Esophagus mucosa (tissue), 1 donor: ENCODE measurements around the gene CEMIP. TPM values are rescaled to one million over a fixed set of nuclear protein-coding genes. Genes with fewer than 3 reads are reported as not detected.
"Not testable (repeated sequence)": the region's sequence is repeated elsewhere in the genome, so short reads cannot be mapped to it uniquely, and the experiment has no call there.

Experiments
- ATAC-seq: fragments of 200-7000 bp; cut with Tn5 transposase; one replicate; pipeline ENCODE4 v1.9.1; 2020
- total RNA-seq: library from RNA; stranded (reverse); gene quantifications from one replicate; pipeline ENCODE4 v1.2.4, GENCODE V29; 2023
- donor health status: DM: yes; HTN: yes; CAD: no.

Gene CEMIP
- total RNA-seq, 1 donor from 2014 or later = 17.3 TPM

DNA sequence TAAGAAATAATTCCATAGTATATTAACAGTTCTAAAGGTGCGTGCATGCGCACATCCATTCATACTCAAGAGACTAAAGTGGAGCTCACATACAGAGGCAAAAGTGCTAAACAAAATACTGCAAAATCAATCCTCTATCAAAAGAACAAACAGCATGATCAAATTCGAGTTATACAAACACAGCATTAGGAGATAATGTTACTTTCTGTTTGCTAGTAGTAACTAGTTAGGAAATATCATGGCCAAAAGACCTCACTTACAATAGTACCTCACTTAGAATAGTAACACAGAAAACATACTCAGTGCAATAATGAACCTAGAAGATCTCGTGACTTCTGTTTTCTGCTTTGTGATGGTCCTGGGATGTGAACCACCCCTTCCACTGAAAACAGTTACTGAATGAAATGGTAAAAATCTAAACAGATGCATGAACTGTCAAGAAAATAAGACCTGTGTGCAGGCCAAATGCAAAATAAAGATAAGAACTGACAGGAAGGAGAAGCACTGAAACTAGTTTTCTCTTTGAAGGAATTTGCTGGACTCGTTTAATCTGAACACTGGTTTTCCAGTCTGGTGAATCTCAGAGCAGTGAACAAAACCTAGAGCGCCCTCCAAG is 20.9 kb upstream of the CEMIP start:
- ATAC-seq = no peak

- ATAC-seq = no peak
Measured at GRCh38 chr15:80760960-80761359, 18.2 kb upstream of the CEMIP start.

- no peak for ATAC-seq
Measured at GRCh38 chr15:80761754-80762153, 17.4 kb upstream of the CEMIP start.

- ATAC-seq = not testable (repeated sequence)
Measured at GRCh38 chr15:80763235-80763634, 15.9 kb upstream of the CEMIP start.

GRCh38 chr15:80764535-80764934 is 14.6 kb upstream of the CEMIP start:
- peak; percentile 39 for ATAC-seq

DNA sequence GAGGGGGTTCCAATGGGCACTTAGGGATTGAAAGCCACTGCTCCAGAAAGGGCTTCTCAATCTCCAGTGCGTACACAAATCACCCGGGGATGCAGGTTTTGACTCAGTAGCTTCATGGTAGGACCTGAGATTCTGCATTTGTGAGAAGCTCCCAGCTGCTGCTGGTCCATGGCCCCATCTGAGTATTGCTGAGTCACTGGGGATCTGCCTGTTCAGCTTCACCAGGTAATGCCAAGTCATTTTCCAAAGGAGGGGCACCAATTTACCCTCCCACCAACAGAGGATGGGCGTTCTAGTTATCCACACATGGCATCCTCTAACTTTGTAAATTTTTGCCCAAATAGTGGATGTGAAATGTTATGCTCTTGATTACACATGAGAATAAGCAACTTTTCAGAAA is 12.9 kb upstream of the CEMIP start:
- ATAC-seq = no peak

GRCh38 chr15:80768158-80768557 is 11.0 kb upstream of the CEMIP start:
- ATAC-seq = peak; percentile 67

DNA sequence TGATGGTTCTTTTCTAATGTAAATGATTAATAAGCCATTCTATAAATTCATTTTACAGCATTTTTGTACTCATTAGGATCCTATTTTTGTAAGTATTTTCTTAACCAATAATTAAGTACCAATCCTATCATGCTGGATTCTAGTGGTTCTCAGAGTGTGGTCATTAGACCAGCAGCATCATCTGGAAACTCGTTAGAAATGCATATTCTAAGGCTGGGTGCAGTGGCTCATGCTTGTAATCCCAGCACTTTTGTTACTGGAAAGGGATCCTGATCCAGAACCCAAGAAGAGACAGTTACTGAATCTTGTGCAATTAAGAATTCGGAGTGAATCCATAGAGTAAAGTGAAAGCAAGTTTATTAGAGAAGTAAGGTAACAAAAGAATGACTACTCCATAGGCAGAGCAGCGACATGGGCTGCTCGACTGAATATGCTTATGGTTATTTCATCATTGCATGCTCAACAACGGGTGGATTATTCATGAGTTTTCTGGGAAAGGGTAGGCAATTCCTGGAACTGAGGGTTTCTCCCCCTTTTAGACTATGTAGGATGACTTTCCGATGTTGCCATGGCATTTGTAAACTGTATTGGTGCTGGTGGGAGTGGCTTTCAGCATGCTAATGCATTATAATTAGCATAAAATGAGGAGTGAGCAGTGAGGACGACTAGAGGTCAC is 9.9 kb upstream of the CEMIP start:
- no peak for ATAC-seq

GRCh38 chr15:80769829-80770705 is 9.1 kb upstream of the CEMIP start:
- no peak for ATAC-seq

DNA sequence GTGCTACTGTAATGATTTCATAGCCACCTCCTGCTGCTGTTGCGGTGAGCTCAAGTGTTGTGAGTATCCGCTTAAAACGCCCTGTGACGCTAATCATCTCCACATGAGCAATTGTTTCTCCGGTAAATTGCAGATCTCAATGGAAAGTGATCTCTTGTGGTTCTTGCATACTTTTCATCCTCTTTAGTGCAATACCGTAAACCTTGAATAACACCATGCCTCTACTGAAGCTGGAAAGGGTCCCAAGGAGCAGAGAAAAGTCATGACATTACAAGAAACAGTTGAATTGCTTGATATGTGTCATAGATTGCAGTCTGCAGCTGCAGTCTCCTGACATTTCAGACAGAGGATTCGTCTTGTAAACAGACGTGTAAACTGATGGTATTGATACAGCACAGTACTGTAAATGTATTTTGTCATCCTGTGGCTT is 6.0 kb upstream of the CEMIP start:
- no peak for ATAC-seq

DNA sequence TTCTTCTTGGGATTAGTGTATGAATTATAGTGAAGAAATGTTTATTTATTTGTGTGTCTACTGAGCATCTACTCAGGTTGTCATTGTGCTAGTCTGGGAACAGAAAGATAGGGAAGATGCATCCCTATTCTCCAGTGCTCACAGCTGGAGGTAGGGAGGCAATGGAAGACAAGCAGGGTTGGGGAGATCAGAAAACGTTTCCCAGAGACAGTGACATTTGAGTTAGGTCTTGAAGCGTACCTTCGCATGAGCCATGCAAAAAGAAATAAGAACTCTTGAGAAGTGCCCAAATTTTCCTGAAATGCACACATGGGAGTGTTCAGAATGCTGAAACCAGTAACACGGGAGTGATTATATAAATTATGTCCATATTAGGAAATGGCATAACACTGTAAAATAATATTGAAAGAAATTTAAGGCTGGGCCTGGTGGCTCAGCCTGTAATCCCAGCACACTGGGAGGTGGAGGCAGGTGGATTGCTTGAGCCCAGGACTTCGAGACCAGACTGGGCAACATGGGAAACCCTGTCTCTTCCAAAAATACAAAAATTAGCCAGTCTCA is 5.3 kb upstream of the CEMIP start:
- no peak for ATAC-seq

DNA sequence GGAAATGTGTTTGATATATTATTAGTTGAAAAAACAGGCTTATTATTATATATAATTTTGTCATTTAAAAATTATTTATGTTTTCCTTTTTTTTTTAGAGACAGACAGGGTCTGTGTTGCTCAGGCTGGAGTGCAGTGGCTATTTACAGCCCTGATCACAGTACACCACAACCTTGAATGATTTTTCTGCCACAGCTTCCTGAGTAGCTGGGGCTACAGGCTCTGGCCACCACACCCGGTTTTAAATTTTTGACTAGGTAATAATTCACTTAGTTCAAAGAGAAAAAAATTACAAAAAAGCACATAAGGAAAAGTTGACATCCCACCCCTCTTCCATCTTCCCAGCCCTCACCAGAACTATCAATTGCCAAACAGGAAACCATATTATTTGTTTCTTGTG is 4.7 kb upstream of the CEMIP start:
- no peak for ATAC-seq

GRCh38 chr15:80775338-80775737 is 3.8 kb upstream of the CEMIP start:
- no peak for ATAC-seq

GRCh38 chr15:80776420-80777045 is 2.6 kb upstream of the CEMIP start:
- ATAC-seq = peak; percentile 38

GRCh38 chr15:80777137-80777536 is 2.0 kb upstream of the CEMIP start:
- peak; percentile 73 for ATAC-seq

DNA sequence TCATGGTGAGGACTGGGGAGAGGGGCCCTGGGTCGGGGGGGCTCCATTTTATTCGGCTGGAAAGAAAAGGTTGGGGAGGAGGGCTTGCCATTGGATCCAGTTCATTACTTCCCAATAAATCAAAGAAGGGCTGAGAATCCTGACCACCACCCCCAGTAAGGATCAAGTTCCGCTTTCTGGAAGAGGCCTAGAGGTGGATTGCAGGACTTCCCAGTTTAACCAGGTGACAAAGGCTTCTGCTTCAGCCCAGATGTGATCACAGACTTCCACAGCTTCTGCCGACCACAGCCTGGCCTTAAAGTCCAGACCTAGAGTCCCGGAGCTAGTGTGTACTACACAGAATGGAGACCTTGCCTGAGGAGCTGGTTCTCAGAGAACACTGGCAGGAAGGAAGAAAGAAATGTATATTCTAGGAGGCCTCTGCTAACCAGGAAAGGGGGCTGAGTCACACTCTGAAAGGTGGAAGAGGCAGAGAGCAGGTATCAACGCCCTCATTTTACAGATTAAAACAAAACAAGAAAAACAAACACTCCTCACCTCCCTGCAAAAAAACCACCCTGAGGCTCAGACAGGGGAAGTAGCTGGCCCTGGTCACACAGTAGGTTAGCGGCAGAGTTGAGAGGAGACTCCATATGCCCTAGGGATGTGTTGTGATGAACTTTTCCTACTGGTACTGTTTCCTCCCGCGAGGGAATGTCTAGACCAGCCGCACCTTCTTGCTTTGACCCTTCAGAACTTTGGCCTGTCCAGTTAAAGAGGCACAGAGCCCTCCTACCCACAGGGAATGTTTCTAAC is 1.1 kb upstream of the CEMIP start:
- ATAC-seq = peak; percentile 49

DNA sequence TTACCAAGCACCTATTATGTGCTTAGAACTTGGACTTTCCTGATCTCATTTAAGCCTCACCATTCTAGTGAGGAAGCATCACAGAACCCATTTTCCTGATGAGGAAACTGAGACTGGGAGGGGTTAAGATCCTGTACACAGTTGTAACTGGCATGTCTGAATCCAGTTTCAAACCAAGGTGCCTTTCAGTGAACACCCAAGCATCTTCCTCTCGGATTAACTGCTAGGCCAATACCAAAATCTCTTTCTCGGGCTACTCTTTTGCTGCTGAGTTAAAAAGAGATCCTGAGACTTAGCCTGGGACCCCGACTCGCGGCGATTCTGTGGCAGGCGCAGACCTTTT is 578 bp upstream of the CEMIP start:
- ATAC-seq = no peak

GRCh38 chr15:80779658-80780415 is 667 bp downstream of the CEMIP start:
- ATAC-seq = peak; percentile 40

GRCh38 chr15:80780416-80781221 is 1.4 kb downstream of the CEMIP start:
- peak; percentile 36 for ATAC-seq

- no peak for ATAC-seq
Measured at GRCh38 chr15:80783260-80783659, 4.1 kb downstream of the CEMIP start.
